Left ventricle myocardium inferior (tissue), 1 donor: ENCODE measurements around the gene TLE7. TPM values are rescaled to one million over a fixed set of nuclear protein-coding genes. Genes with fewer than 3 reads are reported as not detected.
A peak's percentile ranks its signal among the peaks of the same experiment; 100 is the strongest.

ENCODE experiments used
- DNase-seq: peaks from one replicate; pipeline ENCODE4 v3.0.0-alpha.2; 2020
- H3K27ac ChIP-seq: fragments of 200-600 bp; replicated peaks from 2 replicates; pipeline ENCODE4 v1.8.0; 2021
- H3K27me3 ChIP-seq: fragments of 200-600 bp; 2 replicates; pipeline ENCODE4 v1.8.0; 2021; ENCODE audit warnings: low read depth
- H3K36me3 ChIP-seq: fragments of 200-600 bp; 2 replicates; pipeline ENCODE4 v1.8.0; 2021
- H3K4me1 ChIP-seq: fragments of 200-600 bp; 2 replicates; pipeline ENCODE4 v1.8.0; 2021
- H3K4me3 ChIP-seq: fragments of 200-600 bp; 2 replicates; pipeline ENCODE4 v1.8.0; 2021; ENCODE audit warnings: mild to moderate bottlenecking, moderate library complexity
- H3K9me3 ChIP-seq: fragments of 200-600 bp; replicated peaks from 2 replicates; pipeline ENCODE4 v1.8.0; 2021
- CTCF ChIP-seq: fragments of 200-600 bp; IDR thresholded peaks from 2 replicates; pipeline ENCODE4 v1.8.0; 2021; ENCODE audit warnings: antibody characterized with exemption, mild to moderate bottlenecking, borderline replicate concordance
- intact Hi-C: fragments of 100-400 bp; cut with micrococcal nuclease; formaldehyde crosslinking; loops from one replicate; pipeline ENCODE4 v1.11.0; 2022
- long read RNA-seq: library from polyadenylated mRNA; unstranded; transcript quantifications from one replicate; pipeline ENCODE4 v2.0.0, GENCODE V29; 2021
- total RNA-seq: library from RNA; stranded (reverse); fragmentation: NEBNext Ultra II Directional; extraction: Animal tissue kit (Norgen Biotek cat#: 25700); gene quantifications from one replicate; pipeline ENCODE4 v1.2.1, GENCODE V29; 2021
- donor health status: DM: no; HTN: yes; CAD: no; lungs with severe emphysema.

The TLE7 gene
- total RNA-seq: not detected
- long read RNA-seq: 0 reads

DNA sequence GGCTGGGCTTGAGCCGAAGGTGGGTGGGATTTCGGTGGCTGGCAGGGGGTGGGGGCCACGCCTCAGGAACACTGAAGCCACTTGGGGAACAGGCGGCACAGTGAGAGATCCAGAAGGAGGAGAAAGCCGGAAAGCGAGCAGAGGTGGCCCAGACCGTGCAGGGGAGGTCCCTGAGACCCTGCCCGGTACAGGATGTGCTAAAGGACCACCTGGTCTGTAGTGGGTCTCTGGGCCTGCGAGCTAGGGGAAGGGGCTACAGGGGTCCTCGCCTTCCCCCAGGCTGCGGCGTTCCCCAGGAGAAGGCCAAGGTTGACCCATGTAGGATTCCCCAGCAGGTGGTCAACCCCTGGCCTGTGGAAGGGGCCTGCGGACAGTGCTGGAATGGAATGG lies at the start of gene TLE7:
Gene TLE7 (minus strand): TSS at position 4 of the 390 bp plus-strand sequence. CDS start 8,730 bp downstream, outside the sequence.
- peaks cover 47% of the 10 kb centered on the region for H3K27me3 ChIP-seq
- H3K27ac ChIP-seq: no peak within 1 kb of the TSS
- intact Hi-C loops: no loop called here
- H3K36me3 ChIP-seq: peaks cover 11% of the 10 kb centered on the region
- no peak within 1 kb of the TSS for H3K4me3 ChIP-seq
- no peaks in the 10 kb centered on the region for H3K4me1 ChIP-seq
- no peak for TF ChIP-seq CTCF
- peaks cover 66% of the 10 kb centered on the region for H3K9me3 ChIP-seq
- no peak for DNase-seq

- no peak overlapping the region for H3K27ac ChIP-seq
- no peaks in the 10 kb centered on the region for H3K4me1 ChIP-seq
- H3K36me3 ChIP-seq: no peaks in the 10 kb centered on the region
- peaks cover 24% of the 10 kb centered on the region for H3K27me3 ChIP-seq
- no peaks in the 10 kb centered on the region for H3K9me3 ChIP-seq
- intact Hi-C loops: loop anchor here (5.0 kb wide), 1 partner anchor 34 kb away; no protein-coding TSS in a partner anchor
- TF ChIP-seq CTCF: no peak
- DNase-seq: no peak
- no peak overlapping the region for H3K4me3 ChIP-seq
Observed at GRCh38 chr16:71491054-71491453, 49.2 kb upstream of the TLE7 start.

DNA sequence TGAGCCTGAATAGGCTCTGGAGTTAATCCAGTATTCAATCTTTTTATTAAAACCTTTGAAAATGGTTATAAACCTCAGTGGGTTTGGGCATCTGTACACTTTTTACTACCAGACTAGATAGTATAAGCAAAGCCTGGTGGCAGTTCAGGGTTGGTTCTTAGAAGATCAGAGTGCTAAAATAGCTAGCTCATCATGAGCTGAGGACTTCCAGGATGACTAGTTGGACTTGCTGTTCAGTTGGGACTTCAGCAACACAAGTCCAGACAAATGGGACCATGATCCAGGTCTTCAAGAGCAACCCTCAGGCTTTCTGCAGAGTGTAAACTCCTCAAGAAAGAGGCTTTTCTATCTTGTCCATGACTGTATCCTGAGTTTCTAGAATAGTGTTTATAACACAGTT lies 48.5 kb upstream of the TLE7 start:
- DNase-seq: no peak
- H3K4me1 ChIP-seq: no peaks in the 10 kb centered on the region
- intact Hi-C loops: loop anchor here (5.0 kb wide), 1 partner anchor 33 kb away; no protein-coding TSS in a partner anchor
- no peak overlapping the region for H3K4me3 ChIP-seq
- H3K27ac ChIP-seq: no peak overlapping the region
- peaks cover 24% of the 10 kb centered on the region for H3K27me3 ChIP-seq
- no peaks in the 10 kb centered on the region for H3K9me3 ChIP-seq
- H3K36me3 ChIP-seq: no peaks in the 10 kb centered on the region
- TF ChIP-seq CTCF: no peak

DNA sequence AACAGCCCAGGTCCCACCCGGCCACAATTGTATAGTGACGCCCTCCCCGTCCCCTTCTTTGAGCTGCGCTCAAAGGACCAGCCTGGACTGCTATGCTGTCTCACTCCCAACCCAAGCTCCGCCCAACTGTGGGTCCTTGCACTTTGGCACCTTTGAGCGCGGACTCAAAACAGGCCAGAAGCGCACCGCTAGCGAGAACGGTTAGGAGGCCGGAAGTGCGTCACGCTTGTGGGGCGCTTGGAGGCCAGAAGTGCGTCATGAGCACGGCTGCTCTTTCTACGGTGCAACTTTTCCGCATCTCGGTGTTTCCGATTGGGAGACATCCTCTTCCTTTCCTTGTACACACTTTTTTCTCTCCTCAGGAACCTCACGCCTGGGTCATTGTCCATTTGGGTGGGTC lies 47.3 kb upstream of the TLE7 start, which contains the start of gene ZNF19:
Gene ZNF19 (minus strand): TSS at position 203 of the 400 bp plus-strand sequence. CDS start 7,210 bp downstream, outside the sequence.
- DNase-seq: no peak
- intact Hi-C loops: no loop called here
- Histone ChIP-seq H3K36me3 (no peaks in the 10 kb centered on the region), H3K9me3 (no peaks in the 10 kb centered on the region), H3K4me1 (peaks cover 10% of the 10 kb centered on the region), H3K27me3 (peaks cover 24% of the 10 kb centered on the region), H3K4me3 (no peak within 1 kb of the TSS), H3K27ac (no peak within 1 kb of the TSS)
- no peak for TF ChIP-seq CTCF

GRCh38 chr16:71484006-71484893 lies 42.4 kb upstream of the TLE7 start:
- H3K4me1 ChIP-seq: peaks cover 19% of the 10 kb centered on the region
- peak overlapping the region; percentile 99 for H3K27ac ChIP-seq
- peaks cover 7% of the 10 kb centered on the region for H3K27me3 ChIP-seq
- DNase-seq: peak; percentile 83
- TF ChIP-seq CTCF: no peak
- no peaks in the 10 kb centered on the region for H3K9me3 ChIP-seq
- peak overlapping the region; percentile 100 for H3K4me3 ChIP-seq
- H3K36me3 ChIP-seq: no peaks in the 10 kb centered on the region
- intact Hi-C loops: no loop called here
